A549 (cell line): Measurements from ENCODE around the gene PIEZO2. TPM values are rescaled to one million over a fixed set of nuclear protein-coding genes. Genes with fewer than 3 reads are reported as not detected.

Source experiments
- ATAC-seq, 2 experiments: fragments of 200-7000 bp in 1 of 2; fragments of >200 bp in 1 of 2; cut with Nextera tagmentation in 1 of 2; cut with Tn5 transposase in 1 of 2; 3 replicates each; pipeline versions ENCODE4 v1.8.0 to v1.9.1; 2018 to 2020; ENCODE audit warnings: mild to moderate bottlenecking in 1 of 2, moderate library complexity in 1 of 2
- CTCF ChIA-PET: fragments of 300-600 bp; sonication (Branson Sonifier 250); formaldehyde crosslinking; extraction: SDS; loops from one replicate; lab custom pipeline; 2021; ENCODE audit warnings: antibody characterized with exemption, inconsistent platforms; lab: Yijun Ruan, JAX
- POLR2A ChIA-PET: fragments of 350-600 bp; formaldehyde crosslinking; extraction: SDS; loops from one replicate; lab custom pipeline; 2021; ENCODE audit warnings: antibody characterized with exemption, inconsistent platforms; lab: Yijun Ruan, JAX
- DNase-seq, 2 experiments: peaks; one replicate each; pipeline versions ENCODE4 v3.0.0 to v3.0.0-alpha.2; 2011 to 2016; ENCODE audit warnings: low read depth in 1 of 2, low spot score in 1 of 2
- FAIRE-seq: peaks from 2 replicates; lab custom pipeline; 2011; peaks lifted over from hg19 to GRCh38; lab: Jason Lieb, UNC
- H3K27ac ChIP-seq, 2 experiments: fragments of >200 bp; sonication (Bioruptor Twin); formaldehyde crosslinking; 3 replicates each; pipeline ENCODE4 v1.5.1; 2016 to 2017
- H3K4me1 ChIP-seq: fragments of >200 bp; sonication (Bioruptor Twin); formaldehyde crosslinking; 3 replicates; pipeline ENCODE4 v1.6.1; 2016
- H3K4me2 ChIP-seq: fragments of >200 bp; sonication (Bioruptor Twin); formaldehyde crosslinking; 3 replicates; pipeline ENCODE4 v1.6.1; 2016
- H3K4me3 ChIP-seq: fragments of >200 bp; sonication (Bioruptor Twin); formaldehyde crosslinking; 3 replicates; pipeline ENCODE4 v1.5.1; 2016
- H3K9me3 ChIP-seq: fragments of >200 bp; sonication (Bioruptor Twin); formaldehyde crosslinking; 3 replicates; pipeline ENCODE4 v1.6.1; 2016
- ATOH8 ChIP-seq: fragments of 250-450 bp; sonication (Bioruptor Pico); IDR thresholded peaks from 2 replicates; pipeline ENCODE4 v1.5.0; 2020; ENCODE audit warnings: low read depth, mild to moderate bottlenecking, moderate library complexity
- CBX8 ChIP-seq: fragments of 200-600 bp; sonication (generic); IDR thresholded peaks from 2 replicates; pipeline ENCODE4 v1.6.1; 2016
- CHD2 ChIP-seq: fragments of 150-350 bp; IDR thresholded peaks from 2 replicates; pipeline ENCODE4 v1.6.1; 2014; ENCODE audit warnings: low read length; ENCODE audit not compliant: partially characterized antibody
- CTCF ChIP-seq: fragments of >200 bp; sonication (Bioruptor Twin); formaldehyde crosslinking; IDR thresholded peaks from 3 replicates; pipeline ENCODE4 v1.5.1; 2016
- EHMT2 ChIP-seq: fragments of 200-600 bp; sonication (generic); IDR thresholded peaks from 2 replicates; pipeline ENCODE4 v1.6.1; 2016; ENCODE audit warnings: antibody characterized with exemption, low read depth, mild to moderate bottlenecking, moderate library complexity
- ELK1 ChIP-seq: fragments of 150-350 bp; IDR thresholded peaks from 2 replicates; pipeline ENCODE4 v1.6.1; 2014; ENCODE audit warnings: low read depth, mild to moderate bottlenecking, low read length
- HMGXB4 ChIP-seq: fragments of 250-450 bp; sonication (Bioruptor Pico); IDR thresholded peaks from 2 replicates; pipeline ENCODE4 v1.5.0; 2021; ENCODE audit warnings: mild to moderate bottlenecking, moderate library complexity, borderline replicate concordance
- HOXA7 ChIP-seq: fragments of 250-450 bp; sonication (Bioruptor Pico); IDR thresholded peaks from 2 replicates; pipeline ENCODE4 v1.5.0; 2020; ENCODE audit warnings: mild to moderate bottlenecking, moderate library complexity
- HOXB13 ChIP-seq: fragments of 250-450 bp; sonication (Bioruptor Pico); IDR thresholded peaks from 2 replicates; pipeline ENCODE4 v1.5.0; 2020; ENCODE audit warnings: low read depth, mild to moderate bottlenecking, moderate library complexity
- HOXB5 ChIP-seq: fragments of 250-450 bp; sonication (Bioruptor Pico); IDR thresholded peaks from 2 replicates; pipeline ENCODE4 v1.5.0; 2020; ENCODE audit warnings: mild to moderate bottlenecking, moderate library complexity
- JUN ChIP-seq, 2 experiments: fragments of >200 bp; sonication (Bioruptor Twin); formaldehyde crosslinking; IDR thresholded peaks; 2 replicates in 1 of 2; 3 replicates in 1 of 2; pipeline ENCODE4 v1.6.1; 2016 to 2017
- JUNB ChIP-seq: fragments of >200 bp; sonication (Bioruptor Twin); formaldehyde crosslinking; IDR thresholded peaks from 2 replicates; pipeline ENCODE4 v1.6.1; 2016
- KDM1A ChIP-seq: fragments of 200-600 bp; sonication (generic); IDR thresholded peaks from 2 replicates; pipeline ENCODE4 v1.6.1; 2016; ENCODE audit warnings: low read depth, mild to moderate bottlenecking
- NFE2L2 ChIP-seq: fragments of 150-350 bp; conservative IDR thresholded peaks from 2 replicates; pipeline ENCODE4 v1.6.1; 2014; ENCODE audit warnings: low read length
- PHF8 ChIP-seq: fragments of 200-600 bp; sonication (generic); IDR thresholded peaks from 2 replicates; pipeline ENCODE4 v1.6.1; 2016; ENCODE audit warnings: low read depth, mild to moderate bottlenecking, antibody characterized with exemption, moderate library complexity, borderline replicate concordance
- POLR2AphosphoS2 ChIP-seq: conservative IDR thresholded peaks from 2 replicates; pipeline ENCODE4 v1.6.1; 2012; ENCODE audit warnings: low read length, improper control_type of control experiment, inconsistent platforms
- RAD21 ChIP-seq, 2 experiments: fragments of >200 bp in 1 of 2; sonication (Bioruptor Twin) in 1 of 2; formaldehyde crosslinking in 1 of 2; IDR thresholded peaks in 1 of 2; conservative IDR thresholded peaks in 1 of 2; 2 replicates in 1 of 2; 3 replicates in 1 of 2; pipeline ENCODE4 v1.6.1; 2012 to 2018; ENCODE audit warnings: inconsistent platforms in 1 of 2
- RCOR1 ChIP-seq: fragments of 150-350 bp; IDR thresholded peaks from 2 replicates; pipeline ENCODE4 v1.6.1; 2014; ENCODE audit warnings: antibody characterized with exemption, low read length, low read depth
- RFX5 ChIP-seq: fragments of 450-650 bp; IDR thresholded peaks from 2 replicates; pipeline ENCODE4 v1.7.1; 2014; ENCODE audit warnings: antibody characterized with exemption, mild to moderate bottlenecking, moderate library complexity
- TFCP2L1 ChIP-seq: fragments of 250-450 bp; sonication (Bioruptor Pico); IDR thresholded peaks from 2 replicates; pipeline ENCODE4 v1.5.0; 2021; ENCODE audit warnings: mild to moderate bottlenecking
- ZNF302 ChIP-seq: fragments of 250-450 bp; sonication (Bioruptor Pico); IDR thresholded peaks from 2 replicates; pipeline ENCODE4 v1.9.0; 2021; ENCODE audit warnings: inconsistent platforms, mild to moderate bottlenecking, moderate library complexity
- WGBS: methylation state at CpG from one replicate; pipeline ENCODE4 v1.1.6; 2017; ENCODE audit errors: missing lambda C conversion rate; 5-methylcytosine and 5-hydroxymethylcytosine counted together
- polyA plus RNA-seq, 4 experiments: library from polyadenylated mRNA; depleted of rRNA in 3 of 4; stranded (reverse); fragments of >200 nt; fragmentation: RNase III in 1 of 4; extraction: RNeasy Plus Mini Kit Qiagen cat#74134 plus additional on column Dnase treatment in 1 of 4; gene quantifications; 2 replicates in 3 of 4; 3 replicates in 1 of 4; pipeline ENCODE4 v1.2.3, GENCODE V29; 2011 to 2017

Gene PIEZO2
- polyA plus RNA-seq, 2 of the 4 experiments (the other 2 are of a cell fraction) = 0.80 to 1.6 TPM

GRCh38 chr18:11119959-11120587 is 29.3 kb downstream of the PIEZO2 start (continued):
- TF ChIP-seq CTCF (no peak), TFCP2L1 (CRISPR knock-in tag) (no peak), HOXA7 (CRISPR knock-in tag) (no peak), NFE2L2 (no peak), JUNB (peak; percentile 66), PHF8 (no peak), POLR2AphosphoS2 (no peak), KDM1A (no peak), RCOR1 (no peak), ATOH8 (CRISPR knock-in tag) (no peak), JUN (IDR thresholded peaks at IDR 0.05) (peak in 1 of 2 experiments; percentile 39; a peak in 2 of 5 replicates), HOXB5 (no peak)
- TF ChIP-seq, all 56 proteins: peak for 9

- ChIA-PET CTCF (no interaction called here), POLR2A (interaction anchor here (0.7 kb wide), 1 partner anchor 68 kb away, joined by 3 read pairs; no protein-coding TSS in a partner anchor)
- H3K4me3 ChIP-seq = no peak overlapping the region
- peaks cover 47% of the 10 kb centered on the region for H3K4me1 ChIP-seq
- ATAC-seq (no peak; a peak in 1 of 6 replicates), DNase-seq (no peak), FAIRE-seq (no peak)
- H3K9me3 ChIP-seq = no peaks in the 10 kb centered on the region
- peak overlapping the region; percentile 65 for H3K4me2 ChIP-seq
- 44% methylated on average over 4 of the region's 4 CpGs for WGBS
- TF ChIP-seq RFX5 = no peak
- TF ChIP-seq CHD2 = no peak
- no peak for TF ChIP-seq HMGXB4 (CRISPR knock-in tag)
- TF ChIP-seq HOXA7 (CRISPR knock-in tag) = no peak
- TF ChIP-seq RAD21 (conservative IDR thresholded peaks at IDR 0.05 in 1 of 2, IDR thresholded peaks at IDR 0.05 in 1 of 2) = no peak
- TF ChIP-seq CBX8 = no peak
- no peak for TF ChIP-seq EHMT2
- TF ChIP-seq ZNF302 = no peak
- TF ChIP-seq HOXB13 (CRISPR knock-in tag) = no peak
- TF ChIP-seq ELK1 = no peak
- H3K27ac ChIP-seq = peak overlapping the region; percentile 63 to 66
These were observed 29.8 kb downstream of the PIEZO2 start for GRCh38 chr18:11119550-11119949.
